ENCODE measurements around the gene RAET1L. TPM values are rescaled to one million over a fixed set of nuclear protein-coding genes. Genes with fewer than 3 reads are reported as not detected.
"Not testable (repeated sequence)": the region's sequence is repeated elsewhere in the genome, so short reads cannot be mapped to it uniquely, and the experiment has no call there.

The RAET1L gene
- total RNA-seq, 4 donors from 2014 or later: not detected

- no peak for DNase-seq
- TF ChIP-seq, protein P1, sequence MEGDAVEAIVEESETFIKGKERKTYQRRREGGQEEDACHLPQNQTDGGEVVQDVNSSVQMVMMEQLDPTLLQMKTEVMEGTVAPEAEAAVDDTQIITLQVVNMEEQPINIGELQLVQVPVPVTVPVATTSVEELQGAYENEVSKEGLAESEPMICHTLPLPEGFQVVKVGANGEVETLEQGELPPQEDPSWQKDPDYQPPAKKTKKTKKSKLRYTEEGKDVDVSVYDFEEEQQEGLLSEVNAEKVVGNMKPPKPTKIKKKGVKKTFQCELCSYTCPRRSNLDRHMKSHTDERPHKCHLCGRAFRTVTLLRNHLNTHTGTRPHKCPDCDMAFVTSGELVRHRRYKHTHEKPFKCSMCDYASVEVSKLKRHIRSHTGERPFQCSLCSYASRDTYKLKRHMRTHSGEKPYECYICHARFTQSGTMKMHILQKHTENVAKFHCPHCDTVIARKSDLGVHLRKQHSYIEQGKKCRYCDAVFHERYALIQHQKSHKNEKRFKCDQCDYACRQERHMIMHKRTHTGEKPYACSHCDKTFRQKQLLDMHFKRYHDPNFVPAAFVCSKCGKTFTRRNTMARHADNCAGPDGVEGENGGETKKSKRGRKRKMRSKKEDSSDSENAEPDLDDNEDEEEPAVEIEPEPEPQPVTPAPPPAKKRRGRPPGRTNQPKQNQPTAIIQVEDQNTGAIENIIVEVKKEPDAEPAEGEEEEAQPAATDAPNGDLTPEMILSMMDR (IDR thresholded peaks at IDR 0.05): no peak
- TF ChIP-seq POLR2A (IDR thresholded peaks at IDR 0.05): no peak
- Histone ChIP-seq H3K9me3 (no peaks in the 10 kb centered on the region), H3K27me3 (peaks cover 0 to 8% of the 10 kb centered on the region in 2 donors), H3K36me3 (no peaks in the 10 kb centered on the region), H3K4me1 (peaks cover 0 to 16% (median 3%) of the 10 kb centered on the region in 4 donors), H3K27ac (no peak overlapping the region), H3K4me3 (no peak overlapping the region)
Observed at GRCh38 chr6:150027806-150028565, 2.7 kb upstream of the RAET1L start.

GRCh38 chr6:150026976-150027805 lies 1.9 kb upstream of the RAET1L start:
- no peak for DNase-seq
- TF ChIP-seq POLR2A (IDR thresholded peaks at IDR 0.05): no peak
- TF ChIP-seq, protein P1 (IDR thresholded peaks at IDR 0.05): no peak
- peaks cover 0 to 16% (median 3%) of the 10 kb centered on the region in 4 donors for H3K4me1 ChIP-seq
- no peaks in the 10 kb centered on the region for H3K36me3 ChIP-seq
- H3K27me3 ChIP-seq: peaks cover 0 to 8% of the 10 kb centered on the region in 2 donors
- H3K9me3 ChIP-seq: no peaks in the 10 kb centered on the region
- H3K4me3 ChIP-seq: no peak overlapping the region
- no peak overlapping the region for H3K27ac ChIP-seq

DNA sequence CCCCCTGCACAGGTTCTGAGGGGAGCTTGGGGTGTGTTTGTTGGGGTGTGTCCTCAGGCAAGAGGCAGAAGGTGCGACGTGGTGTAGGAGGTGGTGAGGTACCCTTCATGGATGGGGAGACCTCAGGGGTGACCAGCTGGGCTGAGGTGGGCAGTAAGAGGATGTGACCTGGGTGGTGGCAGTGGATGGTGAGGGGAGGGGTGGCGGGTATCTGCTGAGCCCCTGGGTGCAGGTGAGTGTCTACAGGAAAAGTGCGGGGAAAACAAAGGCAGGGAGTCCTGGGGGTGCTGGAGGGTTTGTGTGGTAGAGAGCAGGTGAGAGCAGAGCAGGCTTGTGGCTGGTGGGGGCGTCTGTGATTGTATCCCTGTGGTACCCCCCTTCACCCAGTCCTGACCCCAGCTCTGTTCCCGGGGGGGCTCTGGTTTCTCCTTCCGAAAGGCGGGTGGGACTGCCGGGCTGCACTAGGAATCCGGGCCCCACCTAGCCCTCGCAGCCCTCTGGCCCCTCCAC lies 631 bp downstream of the RAET1L start:
- no peak for TF ChIP-seq POLR2A (IDR thresholded peaks at IDR 0.05)
- TF ChIP-seq, protein P1 (IDR thresholded peaks at IDR 0.05): no peak
- Histone ChIP-seq H3K4me1 (peaks cover 0 to 16% (median 3%) of the 10 kb centered on the region in 4 donors), H3K36me3 (no peaks in the 10 kb centered on the region), H3K27me3 (peaks cover 0 to 8% of the 10 kb centered on the region in 2 donors), H3K27ac (no peak overlapping the region), H3K4me3 (no peak overlapping the region), H3K9me3 (no peaks in the 10 kb centered on the region)
- peak in 1 of 3 donors; percentile 15 for DNase-seq

DNA sequence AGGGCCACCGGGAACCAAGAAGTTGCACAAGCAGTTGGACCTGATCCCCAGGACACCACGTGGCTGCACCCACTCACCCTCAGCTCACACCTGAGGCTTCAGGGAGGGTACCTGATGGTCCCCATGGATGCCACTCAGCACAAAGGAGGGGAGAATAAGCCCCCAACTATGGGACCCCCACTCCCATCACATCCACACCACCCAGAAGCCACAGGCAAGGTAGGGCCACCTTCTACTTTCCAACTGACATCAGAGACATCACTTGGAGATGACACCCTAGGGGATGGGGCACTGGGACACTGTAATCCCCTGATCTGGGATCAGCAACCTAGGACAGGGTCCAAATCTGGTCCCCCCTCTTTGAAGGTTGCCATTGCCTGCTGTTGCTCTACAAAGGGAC lies 1.3 kb downstream of the RAET1L start:
- not testable (repeated sequence) for H3K27me3 ChIP-seq, H3K27ac ChIP-seq, H3K4me3 ChIP-seq, H3K9me3 ChIP-seq, H3K36me3 ChIP-seq
- DNase-seq: peak in 1 of 3 donors; percentile 22
- H3K4me1 ChIP-seq: peaks cover 0 to 16% (median 3%) of the 10 kb centered on the region in 4 donors

GRCh38 chr6:150021870-150022269 lies 3.5 kb downstream of the RAET1L start:
- H3K27me3 ChIP-seq, DNase-seq, H3K4me3 ChIP-seq, H3K36me3 ChIP-seq, H3K9me3 ChIP-seq, H3K27ac ChIP-seq: not testable (repeated sequence)
- H3K4me1 ChIP-seq: peaks cover 0 to 16% (median 3%) of the 10 kb centered on the region in 4 donors

GRCh38 chr6:150018846-150019580 lies 6.3 kb downstream of the RAET1L start:
- no peak for TF ChIP-seq POLR2A (IDR thresholded peaks at IDR 0.05)
- TF ChIP-seq, protein P1 (IDR thresholded peaks at IDR 0.05): no peak
- H3K36me3 ChIP-seq: no peaks in the 10 kb centered on the region
- peaks cover 0 to 6% of the 10 kb centered on the region in 2 donors for H3K27me3 ChIP-seq
- H3K27ac ChIP-seq: no peak overlapping the region
- DNase-seq: no peak
- no peak overlapping the region for H3K4me3 ChIP-seq
- peaks cover 0 to 10% (median 0%) of the 10 kb centered on the region in 4 donors for H3K4me1 ChIP-seq
- H3K9me3 ChIP-seq: no peaks in the 10 kb centered on the region

- H3K4me3 ChIP-seq, H3K27me3 ChIP-seq, H3K9me3 ChIP-seq, H3K27ac ChIP-seq, DNase-seq, H3K36me3 ChIP-seq: not testable (repeated sequence)
- H3K4me1 ChIP-seq: peaks cover 0 to 10% (median 0%) of the 10 kb centered on the region in 4 donors
Observed at GRCh38 chr6:150017186-150017521, 8.2 kb downstream of the RAET1L start.

Data from Peyer's patch (tissue), 4 donors.